NCI-H2029 (cell line): ENCODE data around the gene LSMEM2.
"Not testable (repeated sequence)": the region's sequence is repeated elsewhere in the genome, so short reads cannot be mapped to it uniquely, and the experiment has no call there.

Source experiments
- DNase-seq: peaks from one replicate; lab custom pipeline; 2025; lab: John Stamatoyannopoulos, UW

Gene LSMEM2

GRCh38 chr3:50264964-50265485 lies 13.9 kb upstream of the LSMEM2 start:
- DNase-seq = no peak

- no peak for DNase-seq
These were observed 13.3 kb upstream of the LSMEM2 start for GRCh38 chr3:50265571-50265970.

GRCh38 chr3:50266017-50266416 lies 12.9 kb upstream of the LSMEM2 start:
- DNase-seq = no peak

- DNase-seq = no peak
These were observed 12.1 kb upstream of the LSMEM2 start for GRCh38 chr3:50266836-50267235.

GRCh38 chr3:50267280-50267913 lies 11.5 kb upstream of the LSMEM2 start:
- DNase-seq = no peak

GRCh38 chr3:50268276-50268675 lies 10.6 kb upstream of the LSMEM2 start:
- no peak for DNase-seq

GRCh38 chr3:50268703-50269451 lies 10.0 kb upstream of the LSMEM2 start, which contains the start of gene SEMA3B:
Gene SEMA3B (plus strand): TSS chr3:50269147. CDS start chr3:50269241, 94 bp downstream.
- DNase-seq = no peak

GRCh38 chr3:50269460-50269859 lies 9.4 kb upstream of the LSMEM2 start:
- no peak for DNase-seq

- no peak for DNase-seq
These were observed 8.9 kb upstream of the LSMEM2 start for GRCh38 chr3:50269977-50270413.

- no peak for DNase-seq
These were observed 8.3 kb upstream of the LSMEM2 start for GRCh38 chr3:50270422-50271224.

GRCh38 chr3:50271314-50271936 lies 7.5 kb upstream of the LSMEM2 start:
- no peak for DNase-seq

GRCh38 chr3:50272538-50272910 lies 6.4 kb upstream of the LSMEM2 start:
- not testable (repeated sequence) for DNase-seq

- peak; percentile 34 for DNase-seq
These were observed 5.8 kb upstream of the LSMEM2 start for GRCh38 chr3:50272911-50273688.

GRCh38 chr3:50273689-50274065 lies 5.2 kb upstream of the LSMEM2 start:
- no peak for DNase-seq

- DNase-seq = peak; percentile 28
These were observed 4.3 kb upstream of the LSMEM2 start for GRCh38 chr3:50274371-50275104.

- DNase-seq = no peak
These were observed 3.5 kb upstream of the LSMEM2 start for GRCh38 chr3:50275141-50275995.

- DNase-seq = no peak
These were observed 2.7 kb upstream of the LSMEM2 start for GRCh38 chr3:50275996-50276761.

GRCh38 chr3:50276762-50277101 lies 2.2 kb upstream of the LSMEM2 start:
- no peak for DNase-seq
